Measurements from ENCODE around the gene ZDHHC22.

ZDHHC22 gene

GRCh38 chr14:77126461-77126990, 15.1 kb downstream of the ZDHHC22 start:
- no peak for DNase-seq (ENCODE audit: low read depth)

- DNase-seq (ENCODE audit: low read depth): no peak
Measured at GRCh38 chr14:77125823-77126325, 15.7 kb downstream of the ZDHHC22 start.

- no peak for DNase-seq (ENCODE audit: low read depth)
Measured at GRCh38 chr14:77125281-77125801, 16.2 kb downstream of the ZDHHC22 start.

GRCh38 chr14:77124345-77125280, 17.0 kb downstream of the ZDHHC22 start:
- DNase-seq (ENCODE audit: low read depth): no peak

GRCh38 chr14:77123381-77124325, 17.9 kb downstream of the ZDHHC22 start:
- no peak for DNase-seq (ENCODE audit: low read depth)

GRCh38 chr14:77122526-77123125, 19.0 kb downstream of the ZDHHC22 start:
- no peak for DNase-seq (ENCODE audit: low read depth)

GRCh38 chr14:77120771-77121743, 20.5 kb downstream of the ZDHHC22 start:
- no peak for DNase-seq (ENCODE audit: low read depth)

GRCh38 chr14:77119851-77120250, 21.7 kb downstream of the ZDHHC22 start:
- no peak for DNase-seq (ENCODE audit: low read depth)

- no peak for DNase-seq (ENCODE audit: low read depth)
Measured at GRCh38 chr14:77116172-77116817, 25.3 kb downstream of the ZDHHC22 start.

GRCh38 chr14:77114609-77115008, 27.0 kb downstream of the ZDHHC22 start:
- DNase-seq (ENCODE audit: low read depth): no peak

- DNase-seq (ENCODE audit: low read depth): no peak
Measured at GRCh38 chr14:77113644-77114043, 27.9 kb downstream of the ZDHHC22 start.

- no peak for DNase-seq (ENCODE audit: low read depth)
Measured at GRCh38 chr14:77111021-77111420, 30.6 kb downstream of the ZDHHC22 start.

GRCh38 chr14:77110286-77110685, 31.3 kb downstream of the ZDHHC22 start:
- no peak for DNase-seq (ENCODE audit: low read depth)

GRCh38 chr14:77109656-77110055, 31.9 kb downstream of the ZDHHC22 start:
- DNase-seq (ENCODE audit: low read depth): no peak

GRCh38 chr14:77108753-77109152, 32.8 kb downstream of the ZDHHC22 start:
- DNase-seq (ENCODE audit: low read depth): no peak

GRCh38 chr14:77107228-77107627, 34.4 kb downstream of the ZDHHC22 start:
- DNase-seq (ENCODE audit: low read depth): no peak

- no peak for DNase-seq (ENCODE audit: low read depth)
Measured at GRCh38 chr14:77106666-77107065, 34.9 kb downstream of the ZDHHC22 start.

GRCh38 chr14:77105145-77105939, 36.2 kb downstream of the ZDHHC22 start:
- DNase-seq (ENCODE audit: low read depth): no peak

GRCh38 chr14:77104393-77104792, 37.2 kb downstream of the ZDHHC22 start:
- no peak for DNase-seq (ENCODE audit: low read depth)

Measured in stimulated activated CD8-positive, alpha-beta memory T cell treated with anti-CD3 and anti-CD28 coated beads, Interleukin-15, amount 100 ng/mL, for 24 hours (primary cell).